Keratinocyte (primary cell): ENCODE data around the gene KDM2A.

ENCODE experiments used
- EZH2 ChIP-seq: IDR thresholded peaks from one replicate; pipeline ENCODE4 v1.6.1; 2012; ENCODE audit warnings: inconsistent platforms, mild to moderate bottlenecking, low read length, moderate library complexity
- TF ChIP-seq, protein P1 (sequence below), 3 experiments: IDR thresholded peaks in 1 of 3; conservative IDR thresholded peaks in 1 of 3; optimal IDR thresholded peaks in 1 of 3; 2 replicates in 2 of 3; 3 replicates in 1 of 3; pipeline versions ENCODE3 to v1.5.1; 2011; ENCODE audit warnings: low read length in 3 of 3, mild to moderate bottlenecking in 3 of 3, moderate library complexity in 2 of 3, control low read depth in 1 of 3, inconsistent platforms in 1 of 3; ENCODE audit not compliant: insufficient read depth in 2 of 3; ENCODE audit errors: extremely low read depth in 1 of 3

- TF ChIP-seq, protein P1, sequence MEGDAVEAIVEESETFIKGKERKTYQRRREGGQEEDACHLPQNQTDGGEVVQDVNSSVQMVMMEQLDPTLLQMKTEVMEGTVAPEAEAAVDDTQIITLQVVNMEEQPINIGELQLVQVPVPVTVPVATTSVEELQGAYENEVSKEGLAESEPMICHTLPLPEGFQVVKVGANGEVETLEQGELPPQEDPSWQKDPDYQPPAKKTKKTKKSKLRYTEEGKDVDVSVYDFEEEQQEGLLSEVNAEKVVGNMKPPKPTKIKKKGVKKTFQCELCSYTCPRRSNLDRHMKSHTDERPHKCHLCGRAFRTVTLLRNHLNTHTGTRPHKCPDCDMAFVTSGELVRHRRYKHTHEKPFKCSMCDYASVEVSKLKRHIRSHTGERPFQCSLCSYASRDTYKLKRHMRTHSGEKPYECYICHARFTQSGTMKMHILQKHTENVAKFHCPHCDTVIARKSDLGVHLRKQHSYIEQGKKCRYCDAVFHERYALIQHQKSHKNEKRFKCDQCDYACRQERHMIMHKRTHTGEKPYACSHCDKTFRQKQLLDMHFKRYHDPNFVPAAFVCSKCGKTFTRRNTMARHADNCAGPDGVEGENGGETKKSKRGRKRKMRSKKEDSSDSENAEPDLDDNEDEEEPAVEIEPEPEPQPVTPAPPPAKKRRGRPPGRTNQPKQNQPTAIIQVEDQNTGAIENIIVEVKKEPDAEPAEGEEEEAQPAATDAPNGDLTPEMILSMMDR (optimal IDR thresholded peaks at IDR 0.05 in 1 of 3, IDR thresholded peaks at IDR 0.05 in 1 of 3, conservative IDR thresholded peaks at IDR 0.05 in 1 of 3; ENCODE audit: extremely low read depth in 1 of 3, insufficient read depth in 2 of 3, low read length in 3 of 3): no peak
- no peak for TF ChIP-seq EZH2
These were observed 148.4 kb downstream of the KDM2A start for GRCh38 chr11:67267188-67268080.
